Heart right ventricle (tissue), 16 donors: ENCODE results near the gene HMCN2. TPM values are rescaled to one million over a fixed set of nuclear protein-coding genes. Genes with fewer than 3 reads are reported as not detected.

Source experiments
- ATAC-seq, 8 donors: fragments of 200-7000 bp; cut with Tn5 transposase; one replicate each; pipeline ENCODE4 v1.9.1; 2020; ENCODE audit warnings: mild to moderate bottlenecking in 8 of 8, moderate library complexity in 8 of 8, moderate number of reproducible peaks in 1 of 8
- DNase-seq, 2 donors: peaks; one replicate each; pipeline ENCODE4 v3.0.0-alpha.2; 2020
- H3K27ac ChIP-seq, 10 donors: fragments of 200-600 bp; sonication (generic) in 2 of 10; one replicate each; pipeline versions ENCODE4 v1.5.0 to v1.8.0; 2020 to 2022; ENCODE audit warnings: mild to moderate bottlenecking in 3 of 10
- H3K27me3 ChIP-seq, 7 donors: fragments of 200-600 bp; one replicate each; pipeline ENCODE4 v1.8.0; 2021 to 2022; ENCODE audit warnings: mild to moderate bottlenecking in 2 of 7
- H3K36me3 ChIP-seq, 9 donors: fragments of 200-600 bp; sonication (generic) in 1 of 9; one replicate each; pipeline versions ENCODE4 v1.5.0 to v1.8.0; 2020 to 2022; ENCODE audit warnings: mild to moderate bottlenecking in 2 of 9
- H3K4me1 ChIP-seq, 9 donors: fragments of 200-600 bp; sonication (generic) in 1 of 9; one replicate each; pipeline versions ENCODE4 v1.5.0 to v1.8.0; 2020 to 2022; ENCODE audit warnings: mild to moderate bottlenecking in 4 of 9
- H3K4me3 ChIP-seq, 10 donors: fragments of 200-600 bp; sonication (generic) in 2 of 10; one replicate each; pipeline versions ENCODE4 v1.5.0 to v1.8.0; 2020 to 2022; ENCODE audit warnings: mild to moderate bottlenecking in 7 of 10, moderate library complexity in 2 of 10
- H3K9me3 ChIP-seq, 11 donors: fragments of 200-600 bp in 10 of 11; sonication (generic) in 2 of 11; one replicate each; pipeline versions ENCODE4 v1.5.0 to v1.8.0; 2013 to 2022; ENCODE audit warnings: mild to moderate bottlenecking in 2 of 11, control low read depth in 1 of 11, moderate library complexity in 1 of 11
- CTCF ChIP-seq, 9 donors: fragments of 200-600 bp; sonication (generic) in 2 of 9; IDR thresholded peaks; one replicate each; pipeline versions ENCODE4 v1.5.0 to v1.8.0; 2021 to 2022; ENCODE audit warnings: antibody characterized with exemption in 9 of 9, mild to moderate bottlenecking in 5 of 9, moderate library complexity in 1 of 9
- WGBS, 2 donors: extraction: QIAGEN DNeasy Blood & Tissue Kit; methylation state at CpG; one replicate each; pipeline ENCODE4 v1.1.7; 2013; ENCODE audit warnings: inconsistent platforms in 1 of 2; 5-methylcytosine and 5-hydroxymethylcytosine counted together
- intact Hi-C, 10 donors: fragments of 100-400 bp; cut with DNase I; formaldehyde crosslinking; loops; one replicate each; pipeline versions ENCODE4 v1.11.1 to v1.14.2; 2022
- polyA plus RNA-seq, 2 donors: library from polyadenylated mRNA; stranded (reverse); fragments of 200-250 nt; gene quantifications; one replicate each; pipeline ENCODE4 v1.2.3, GENCODE V29; 2013
- total RNA-seq, 10 donors: library from RNA; stranded (reverse); fragmentation: NEBNext Ultra II Directional in 3 of 10; extraction: Animal tissue kit (Norgen Biotek cat#: 25700) in 3 of 10; gene quantifications; one replicate each; pipeline versions ENCODE4 v1.2.1 to v1.2.4, GENCODE V29; 2021 to 2023
- donor health status: Arrhythmogenic right ventricular cardiomyopathy.
- donor health status: ischemic (EF 13 %, LVEDD 7.1; RV severe dilation, severe dysfunction).
- donor health status: healthy with polysubstance abuse.
- donor health status: DM: no; HTN: yes; CAD: no.
- donor health status: DM: no; HTN: no; CAD: no.
- donor health status: ischemic (EF 25% LVEDD 6.9; RV normal size, moderate dysfunction).
- donor health status: ischemic (EF 25% LVEDD 5.7; RV mildly dilated, moderate dysfunction).
- donor health status: healthy.
- donor health status: DM: yes; HTN: yes; CAD: no.
- donor health status: Ischemic cardiomyopathy.
- donor health status: ischemic (EF 35%, LVEDD 5.7; RV mildly dilated, moderate dysfunction).
- donor health status: nonischemic (EF 11% LVEDD 7.7; RV severe dilation, severe dysfunction).
- donor health status: DM: yes; HTN: yes; CAD: no.
- donor health status: PGD.
- donor health status: ischemic (EF 29% LVEDD 5.4; RV normal size, mild dysfunction).
- donor health status: nonischemic (EF 23%, LVEDD 6.1; RV moderate dilation, normal function).

HMCN2 gene
- total and polyA plus RNA-seq, 12 donors, result 2.6 to 10.2 (median 4.9) TPM

- peaks cover 0 to 32% (median 14%) of the 10 kb centered on the region in 9 donors for H3K4me1 ChIP-seq
Observed at GRCh38 chr9:130262061-130262745, 3.4 kb upstream of the HMCN2 start.

GRCh38 chr9:130262771-130263170 lies 2.8 kb upstream of the HMCN2 start:
- Histone ChIP-seq H3K27me3 (peaks cover 0 to 84% (median 60%) of the 10 kb centered on the region in 7 donors), H3K27ac (peak overlapping the region in 2 of 10 donors; percentile 4 to 48), H3K4me3 (no peak overlapping the region), H3K36me3 (no peaks in the 10 kb centered on the region), H3K9me3 (no peaks in the 10 kb centered on the region), H3K4me1 (peaks cover 0 to 32% (median 14%) of the 10 kb centered on the region in 9 donors)
- TF ChIP-seq CTCF (IDR thresholded peaks at IDR 0.05), result no peak
- WGBS, 2 donors, result 79 to 84% methylated on average over 7 of the region's 7 CpGs
- intact Hi-C loops, result loop anchor here in 4 of 10 donors (5.0 to 10.0 kb wide), 3 partner anchors 62 to 80 kb away; no protein-coding TSS in a partner anchor
- no peak for ATAC-seq
- DNase-seq, result no peak

More at GRCh38 chr9:130262061-130262745, 3.4 kb upstream of the HMCN2 start:
- no peaks in the 10 kb centered on the region for H3K36me3 ChIP-seq
- peaks cover 0 to 85% (median 56%) of the 10 kb centered on the region in 7 donors for H3K27me3 ChIP-seq
- peak overlapping the region in 1 of 10 donors; percentile 51 for H3K27ac ChIP-seq
- H3K9me3 ChIP-seq, result no peaks in the 10 kb centered on the region
- intact Hi-C loops, result loop anchor here in 4 of 10 donors (5.0 to 10.0 kb wide), 3 partner anchors 63 to 80 kb away; no protein-coding TSS in a partner anchor
- ATAC-seq (no peak), DNase-seq (no peak)
- H3K4me3 ChIP-seq, result no peak overlapping the region
- 89 to 91% methylated on average over 17 of the region's 17 CpGs for WGBS, 2 donors
- no peak for TF ChIP-seq CTCF (IDR thresholded peaks at IDR 0.05)

GRCh38 chr9:130263601-130264413 lies 1.8 kb upstream of the HMCN2 start:
- TF ChIP-seq CTCF (IDR thresholded peaks at IDR 0.05), result peak in 5 of 9 donors; percentile 7 to 46 (median 35)
- DNase-seq (no peak), ATAC-seq (peak in 7 of 8 donors; percentile 36 to 61 (median 41))
- Histone ChIP-seq H3K4me3 (no peak overlapping the region), H3K27me3 (peaks cover 0 to 89% (median 65%) of the 10 kb centered on the region in 7 donors), H3K27ac (peak overlapping the region in 4 of 10 donors; percentile 9 to 64 (median 37)), H3K36me3 (no peaks in the 10 kb centered on the region), H3K9me3 (no peaks in the 10 kb centered on the region), H3K4me1 (peaks cover 0 to 41% (median 16%) of the 10 kb centered on the region in 9 donors)
- WGBS, 2 donors, result 60 to 62% methylated on average over 10 of the region's 10 CpGs
- intact Hi-C loops, result loop anchor here in 4 of 10 donors (5.0 to 10.0 kb wide), 3 partner anchors 61 to 78 kb away; no protein-coding TSS in a partner anchor
